ENCODE data around the gene ZNF783. TPM values are rescaled to one million over a fixed set of nuclear protein-coding genes. Genes with fewer than 3 reads are reported as not detected.
A peak's percentile ranks its signal among the peaks of the same experiment; 100 is the strongest.

Gene ZNF783
- total and polyA plus RNA-seq, 10 donors = 7.7 to 24.8 (median 17.0) TPM

DNA sequence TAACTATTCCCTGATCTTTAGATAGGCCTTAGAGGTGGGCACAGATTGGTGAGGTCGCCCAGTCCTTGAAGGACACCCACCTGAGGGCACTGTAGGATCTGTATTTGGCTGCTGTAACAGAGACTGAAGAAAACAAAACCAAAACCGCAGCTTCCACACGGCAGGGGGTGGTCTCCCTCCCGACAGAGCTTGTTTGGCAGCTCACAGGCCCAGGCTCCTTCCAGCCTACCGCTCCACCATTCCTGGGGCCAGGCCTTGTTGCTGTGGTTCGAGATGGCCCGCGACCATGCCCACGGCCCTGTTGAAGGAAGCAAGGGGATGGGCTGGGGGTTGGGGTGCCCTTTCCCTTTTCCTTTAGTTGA lies 30.4 kb downstream of the ZNF783 start:
- Histone ChIP-seq H3K9me3 (no peaks in the 10 kb centered on the region), H3K27ac (no peak overlapping the region), H3K36me3 (peaks cover 0 to 69% (median 18%) of the 10 kb centered on the region in 6 donors), H3K4me1 (no peaks in the 10 kb centered on the region), H3K27me3 (replicated peaks in 1 of 7) (no peaks in the 10 kb centered on the region), H3K4me3 (no peak overlapping the region)
- TF ChIP-seq CTCF (IDR thresholded peaks at IDR 0.05 in 8 of 11, conservative IDR thresholded peaks at IDR 0.05 in 3 of 11) = no peak
- DNase-seq = no peak
- WGBS, 5 donors = 78 to 89% (median 81%) methylated on average over 9 of the region's 9 CpGs
- intact Hi-C loops (cut with DNase I; ENCODE audit: low total_unique reads) = no loop called here

DNA sequence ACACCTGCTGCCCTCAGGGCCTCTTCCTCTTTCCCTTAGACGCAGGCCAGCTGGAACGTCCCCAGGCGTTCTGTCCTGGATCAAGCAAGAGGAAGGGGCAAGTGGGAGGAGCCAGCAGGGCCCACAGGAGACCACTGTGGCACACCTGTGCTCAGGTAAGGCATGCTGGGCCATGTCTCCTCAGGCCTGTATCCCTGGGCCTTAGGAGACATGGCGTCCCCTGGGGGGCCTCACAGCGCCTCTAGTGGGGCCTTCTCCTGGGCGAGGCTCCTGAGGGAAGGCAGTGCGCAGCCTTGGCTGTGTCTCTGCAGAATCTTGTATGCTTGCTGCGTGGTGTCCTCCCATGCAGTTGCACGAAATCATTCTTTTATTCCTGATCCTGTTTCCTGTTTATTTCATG lies 31.3 kb downstream of the ZNF783 start:
- Histone ChIP-seq H3K4me1 (no peaks in the 10 kb centered on the region), H3K27ac (no peak overlapping the region), H3K4me3 (no peak overlapping the region), H3K36me3 (peaks cover 0 to 69% (median 18%) of the 10 kb centered on the region in 6 donors), H3K9me3 (peaks cover 0 to 2% (median 0%) of the 10 kb centered on the region in 8 donors), H3K27me3 (replicated peaks in 1 of 7) (no peaks in the 10 kb centered on the region)
- intact Hi-C loops (cut with DNase I; ENCODE audit: low total_unique reads) = no loop called here
- WGBS, 5 donors = 81 to 100% (median 88%) methylated on average over 5 to 9 of the region's 9 CpGs
- DNase-seq = no peak
- TF ChIP-seq POLR2AphosphoS5 (IDR thresholded peaks at IDR 0.05) = no peak
- TF ChIP-seq CTCF (IDR thresholded peaks at IDR 0.05 in 8 of 11, conservative IDR thresholded peaks at IDR 0.05 in 3 of 11) = no peak
- TF ChIP-seq POLR2A (IDR thresholded peaks at IDR 0.05) = no peak

- Histone ChIP-seq H3K4me1 (no peaks in the 10 kb centered on the region), H3K27me3 (replicated peaks in 1 of 7) (no peaks in the 10 kb centered on the region), H3K4me3 (no peak overlapping the region), H3K9me3 (peaks cover 0 to 5% (median 0%) of the 10 kb centered on the region in 8 donors), H3K27ac (no peak overlapping the region), H3K36me3 (peaks cover 0 to 61% (median 18%) of the 10 kb centered on the region in 6 donors)
- no peak for DNase-seq
- intact Hi-C loops (cut with DNase I; ENCODE audit: low total_unique reads) = no loop called here
- TF ChIP-seq CTCF (IDR thresholded peaks at IDR 0.05 in 8 of 11, conservative IDR thresholded peaks at IDR 0.05 in 3 of 11) = no peak
- 90 to 95% (median 90%) methylated on average over 8 to 15 of the region's 15 CpGs for WGBS, 5 donors
These were observed 32.1 kb downstream of the ZNF783 start for GRCh38 chr7:149293946-149294633.

GRCh38 chr7:149294634-149295480 lies 32.9 kb downstream of the ZNF783 start:
- H3K4me3 ChIP-seq = no peak overlapping the region
- WGBS, 5 donors = 93 to 97% (median 96%) methylated on average over 20 to 55 of the region's 55 CpGs
- intact Hi-C loops (cut with DNase I; ENCODE audit: low total_unique reads) = no loop called here

More at GRCh38 chr7:149294634-149295480, 32.9 kb downstream of the ZNF783 start:
- H3K27ac ChIP-seq = no peak overlapping the region
- DNase-seq = no peak
- peaks cover 0 to 53% (median 14%) of the 10 kb centered on the region in 6 donors for H3K36me3 ChIP-seq
- no peaks in the 10 kb centered on the region for H3K4me1 ChIP-seq
- H3K9me3 ChIP-seq = peaks cover 0 to 5% (median 0%) of the 10 kb centered on the region in 8 donors
- TF ChIP-seq POLR2A (IDR thresholded peaks at IDR 0.05) = no peak
- no peak for TF ChIP-seq CTCF (IDR thresholded peaks at IDR 0.05 in 8 of 11, conservative IDR thresholded peaks at IDR 0.05 in 3 of 11)
- peak in 1 of 3 donors; percentile 7 for TF ChIP-seq POLR2AphosphoS5 (IDR thresholded peaks at IDR 0.05)
- H3K27me3 ChIP-seq (replicated peaks in 1 of 7) = no peaks in the 10 kb centered on the region

Data from spleen (tissue), 11 donors.